Measurements from ENCODE around the gene PTGFRN.

DNA sequence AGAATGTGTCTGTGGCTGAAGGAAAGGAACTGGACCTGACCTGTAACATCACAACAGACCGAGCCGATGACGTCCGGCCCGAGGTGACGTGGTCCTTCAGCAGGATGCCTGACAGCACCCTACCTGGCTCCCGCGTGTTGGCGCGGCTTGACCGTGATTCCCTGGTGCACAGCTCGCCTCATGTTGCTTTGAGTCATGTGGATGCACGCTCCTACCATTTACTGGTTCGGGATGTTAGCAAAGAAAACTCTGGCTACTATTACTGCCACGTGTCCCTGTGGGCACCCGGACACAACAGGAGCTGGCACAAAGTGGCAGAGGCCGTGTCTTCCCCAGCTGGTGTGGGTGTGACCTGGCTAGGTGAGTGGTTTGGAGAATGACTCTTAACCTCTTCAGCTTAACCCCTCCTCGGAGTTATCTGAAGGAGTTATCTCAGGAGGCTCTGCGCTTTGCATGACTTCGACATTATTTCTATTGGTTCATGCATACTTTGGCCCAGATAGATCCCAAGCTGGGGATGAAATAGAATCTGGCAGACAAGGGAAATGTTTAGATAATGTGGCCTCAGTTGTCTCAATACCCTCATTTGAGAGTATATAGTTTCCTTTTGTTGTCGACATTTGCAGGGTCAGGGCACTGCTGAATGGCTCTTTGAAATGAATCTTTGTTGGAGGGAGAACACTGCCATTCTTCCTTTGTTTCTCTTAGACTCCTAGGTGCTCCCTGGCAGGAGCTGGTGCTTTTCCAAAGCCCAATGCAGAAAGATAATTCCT, 39.7 kb downstream of the PTGFRN start:
- TF ChIP-seq FOXM1 (IDR thresholded peaks at IDR 0.05; ENCODE audit: borderline replicate concordance), result no peak
- TF ChIP-seq L3MBTL2 (conservative IDR thresholded peaks at IDR 0.05), result no peak
- TF ChIP-seq SUZ12 (IDR thresholded peaks at IDR 0.05), result no peak
- no peak for TF ChIP-seq BHLHE40 (IDR thresholded peaks at IDR 0.05; ENCODE audit: borderline replicate concordance)
- TF ChIP-seq LEF1 (IDR thresholded peaks at IDR 0.05; ENCODE audit: borderline replicate concordance), result no peak
- TF ChIP-seq FOXA1 (IDR thresholded peaks at IDR 0.05), result no peak
- TF ChIP-seq SP1 (IDR thresholded peaks at IDR 0.05), result no peak
- TF ChIP-seq TARDBP (IDR thresholded peaks at IDR 0.05), result no peak

Data from HEK293T (cell line).